DOHH2 (cell line): Measurements from ENCODE around the gene IMMP2L.

Experiments
- H3F3A ChIP-seq: fragments of 200-600 bp; sonication (generic), shearing (Covaris generic); 2 replicates; pipeline ENCODE4 v1.6.0; 2016; ENCODE audit warnings: antibody characterized with exemption, mild to moderate bottlenecking; ENCODE audit not compliant: control insufficient read depth, insufficient read depth
- H3K27ac ChIP-seq: fragments of 200-600 bp; sonication (generic); 2 replicates; pipeline ENCODE4 v1.5.1; 2014; ENCODE audit warnings: low read depth, mild to moderate bottlenecking, low read length, moderate library complexity
- H3K27me3 ChIP-seq: fragments of 200-600 bp; sonication (generic); 2 replicates; pipeline ENCODE4 v1.6.1; 2014; ENCODE audit warnings: mild to moderate bottlenecking, low read length, mixed read lengths; ENCODE audit not compliant: control insufficient read depth
- H3K36me3 ChIP-seq: fragments of 200-600 bp; sonication (generic); 2 replicates; pipeline ENCODE4 v1.6.1; 2014; ENCODE audit warnings: mild to moderate bottlenecking, low read length, moderate library complexity, mixed read lengths; ENCODE audit not compliant: control insufficient read depth
- H3K4me1 ChIP-seq: fragments of 200-600 bp; sonication (generic); 2 replicates; pipeline ENCODE4 v1.6.1; 2014; ENCODE audit warnings: mild to moderate bottlenecking, low read length, mixed read lengths; ENCODE audit not compliant: control insufficient read depth
- H3K4me2 ChIP-seq: fragments of 200-600 bp; sonication (generic); 2 replicates; pipeline ENCODE4 v1.6.0; 2014; ENCODE audit warnings: mild to moderate bottlenecking, low read length, moderate library complexity
- H3K4me3 ChIP-seq: fragments of 200-600 bp; sonication (generic); 2 replicates; pipeline ENCODE4 v1.5.1; 2014; ENCODE audit warnings: mild to moderate bottlenecking, low read length, mixed read lengths
- H3K79me2 ChIP-seq: fragments of 200-600 bp; sonication (generic); 2 replicates; pipeline ENCODE4 v1.6.1; 2014; ENCODE audit warnings: mild to moderate bottlenecking, low read length, mixed read lengths; ENCODE audit not compliant: control insufficient read depth
- H3K9me2 ChIP-seq: fragments of 200-600 bp; sonication (generic); replicated peaks from 2 replicates; pipeline ENCODE4 v1.6.1; 2014; ENCODE audit warnings: mild to moderate bottlenecking, low read length, mixed read lengths; ENCODE audit not compliant: control insufficient read depth
- H3K9me3 ChIP-seq: fragments of 200-600 bp; sonication (generic); 2 replicates; pipeline ENCODE4 v1.6.1; 2014; ENCODE audit warnings: antibody characterized with exemption, low read length, mixed read lengths; ENCODE audit not compliant: control insufficient read depth, insufficient read depth
- H4K20me1 ChIP-seq: fragments of 200-600 bp; sonication (generic); 2 replicates; pipeline ENCODE4 v1.6.0; 2014; ENCODE audit warnings: low read depth, mild to moderate bottlenecking, antibody characterized with exemption, low read length, moderate library complexity; ENCODE audit not compliant: control insufficient read depth, insufficient read depth
- EZH2phosphoT487 ChIP-seq: fragments of 200-600 bp; sonication (generic); IDR thresholded peaks from 2 replicates; pipeline ENCODE4 v1.6.1; 2017; ENCODE audit warnings: borderline replicate concordance, mild to moderate bottlenecking, antibody characterized with exemption, low read length, moderate library complexity, mixed read lengths
- TF ChIP-seq, protein P1 (sequence below): fragments of 200-600 bp; sonication (generic); IDR thresholded peaks from one replicate; pipeline ENCODE4 v1.5.1; 2014; ENCODE audit warnings: antibody characterized with exemption, mild to moderate bottlenecking, low read depth, low read length; ENCODE audit not compliant: poor library complexity, severe bottlenecking

The IMMP2L gene

DNA sequence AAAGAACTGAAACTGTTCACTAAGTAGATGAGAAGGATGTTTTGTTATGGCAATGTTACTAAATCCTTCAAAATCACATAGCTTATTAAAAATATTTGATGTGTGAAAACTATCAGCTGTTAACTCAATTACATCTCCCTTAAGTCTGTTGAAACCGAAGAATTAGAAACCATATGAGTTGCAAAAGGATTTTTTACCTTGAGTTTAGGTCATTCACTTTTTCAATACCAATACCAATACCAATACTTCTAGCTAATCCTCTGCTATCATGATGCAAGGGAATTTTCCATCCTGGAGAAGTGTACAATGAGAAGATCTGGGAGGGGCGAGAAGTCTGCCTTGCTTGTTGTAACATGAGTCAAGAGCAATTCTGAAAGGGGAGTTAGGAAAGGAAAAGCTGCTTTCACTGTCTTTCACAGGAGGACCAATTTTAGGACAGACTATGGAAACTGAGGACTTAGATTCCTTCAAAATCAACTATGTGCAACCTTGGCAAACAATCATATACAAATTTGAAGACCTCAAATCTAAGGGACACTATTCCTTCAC, 199.7 kb downstream of the IMMP2L start:
- Histone ChIP-seq H3K79me2 (no peaks in the 10 kb centered on the region), H3K4me2 (no peak overlapping the region), H3K27ac (no peak overlapping the region), H3F3A (no peaks in the 10 kb centered on the region), H3K4me1 (no peaks in the 10 kb centered on the region), H3K36me3 (no peaks in the 10 kb centered on the region), H4K20me1 (no peaks in the 10 kb centered on the region), H3K4me3 (no peak overlapping the region), H3K9me3 (no peaks in the 10 kb centered on the region), H3K9me2 (no peaks in the 10 kb centered on the region), H3K27me3 (no peaks in the 10 kb centered on the region)
- no peak for TF ChIP-seq EZH2phosphoT487
- TF ChIP-seq, protein P1, sequence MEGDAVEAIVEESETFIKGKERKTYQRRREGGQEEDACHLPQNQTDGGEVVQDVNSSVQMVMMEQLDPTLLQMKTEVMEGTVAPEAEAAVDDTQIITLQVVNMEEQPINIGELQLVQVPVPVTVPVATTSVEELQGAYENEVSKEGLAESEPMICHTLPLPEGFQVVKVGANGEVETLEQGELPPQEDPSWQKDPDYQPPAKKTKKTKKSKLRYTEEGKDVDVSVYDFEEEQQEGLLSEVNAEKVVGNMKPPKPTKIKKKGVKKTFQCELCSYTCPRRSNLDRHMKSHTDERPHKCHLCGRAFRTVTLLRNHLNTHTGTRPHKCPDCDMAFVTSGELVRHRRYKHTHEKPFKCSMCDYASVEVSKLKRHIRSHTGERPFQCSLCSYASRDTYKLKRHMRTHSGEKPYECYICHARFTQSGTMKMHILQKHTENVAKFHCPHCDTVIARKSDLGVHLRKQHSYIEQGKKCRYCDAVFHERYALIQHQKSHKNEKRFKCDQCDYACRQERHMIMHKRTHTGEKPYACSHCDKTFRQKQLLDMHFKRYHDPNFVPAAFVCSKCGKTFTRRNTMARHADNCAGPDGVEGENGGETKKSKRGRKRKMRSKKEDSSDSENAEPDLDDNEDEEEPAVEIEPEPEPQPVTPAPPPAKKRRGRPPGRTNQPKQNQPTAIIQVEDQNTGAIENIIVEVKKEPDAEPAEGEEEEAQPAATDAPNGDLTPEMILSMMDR, result no peak

DNA sequence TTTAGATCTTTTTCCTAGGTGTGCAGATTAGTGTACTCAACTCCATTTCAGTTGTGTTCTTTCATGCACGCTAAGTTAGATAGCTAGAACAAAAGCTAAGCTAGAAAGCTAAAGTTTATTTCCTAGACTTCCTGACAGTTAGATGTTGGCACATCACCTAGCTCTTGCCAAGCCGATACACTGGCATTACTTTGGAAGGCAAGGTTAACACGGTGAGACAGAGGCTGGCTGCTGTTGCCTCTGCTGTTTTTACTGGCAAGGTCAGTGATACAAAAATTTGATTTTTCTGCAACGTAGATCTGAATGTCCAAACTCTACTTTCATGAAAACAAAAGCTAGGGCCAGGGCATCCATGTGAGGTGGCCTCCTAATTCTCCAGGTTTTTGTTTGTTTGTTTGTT, 203.4 kb downstream of the IMMP2L start:
- no peaks in the 10 kb centered on the region for H3K79me2 ChIP-seq
- no peaks in the 10 kb centered on the region for H3F3A ChIP-seq
- H4K20me1 ChIP-seq, result no peaks in the 10 kb centered on the region
- TF ChIP-seq, protein P1, result no peak
- no peak for TF ChIP-seq EZH2phosphoT487
- no peak overlapping the region for H3K4me2 ChIP-seq
- H3K4me1 ChIP-seq, result no peaks in the 10 kb centered on the region
- no peak overlapping the region for H3K4me3 ChIP-seq
- H3K27me3 ChIP-seq, result no peaks in the 10 kb centered on the region
- no peak overlapping the region for H3K27ac ChIP-seq
- no peaks in the 10 kb centered on the region for H3K9me2 ChIP-seq
- no peaks in the 10 kb centered on the region for H3K36me3 ChIP-seq
- no peaks in the 10 kb centered on the region for H3K9me3 ChIP-seq

DNA sequence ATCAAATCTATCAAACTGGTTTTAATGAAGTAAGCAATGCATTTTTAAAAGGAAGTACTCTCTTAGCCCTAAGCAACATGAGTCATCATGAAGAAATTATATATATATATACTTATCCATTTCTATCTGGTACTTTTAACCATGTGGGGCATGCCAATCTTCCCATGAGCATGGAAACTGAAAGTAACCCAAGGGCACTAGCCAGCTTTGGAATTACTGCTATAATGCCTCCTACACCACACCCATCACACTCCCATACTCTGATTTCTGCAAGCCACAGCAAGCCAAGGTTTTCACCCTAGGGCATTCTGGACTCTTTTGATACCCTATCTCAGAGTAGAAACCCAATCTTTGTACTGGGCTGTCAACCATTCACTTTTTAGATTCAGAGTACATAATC, 204.6 kb downstream of the IMMP2L start:
- Histone ChIP-seq H3K27ac (no peak overlapping the region), H3K9me2 (no peaks in the 10 kb centered on the region; the same call in 1 of the 2 replicates), H4K20me1 (no peaks in the 10 kb centered on the region), H3K4me2 (no peak overlapping the region), H3K79me2 (no peaks in the 10 kb centered on the region), H3K9me3 (no peaks in the 10 kb centered on the region), H3K27me3 (no peaks in the 10 kb centered on the region), H3K4me1 (no peaks in the 10 kb centered on the region), H3K4me3 (no peak overlapping the region), H3K36me3 (no peaks in the 10 kb centered on the region), H3F3A (no peaks in the 10 kb centered on the region)
- TF ChIP-seq, protein P1, result no peak
- TF ChIP-seq EZH2phosphoT487, result no peak
